ENCODE results near the gene NRIP1. TPM values are rescaled to one million over a fixed set of nuclear protein-coding genes. Genes with fewer than 3 reads are reported as not detected.

The NRIP1 gene
- total and polyA plus RNA-seq, 2 donors (not counting 1 experiment from before 2014, with no cell fraction given): 3.3 to 32.1 TPM

GRCh38 chr21:15066123-15066575 lies 1.3 kb upstream of the NRIP1 start:
- H3K9me3 ChIP-seq (ENCODE audit: control extremely low read depth in 1 of 3, control insufficient read depth in 2 of 3, insufficient read depth in 1 of 3, low read length in 2 of 3): no peaks in the 10 kb centered on the region
- H3K9ac ChIP-seq (ENCODE audit: low read length): peak overlapping the region; percentile 95
- H3K4me2 ChIP-seq (replicated peaks; ENCODE audit: low read depth, low read length, poor library complexity, severe bottlenecking): peak overlapping the region; percentile 91
- DNase-seq: no peak
- intact Hi-C loops (cut with micrococcal nuclease): loop anchor here (10.0 kb wide), 1 partner anchor 521 kb away; the partner anchor contains the start of gene SAMSN1
- peak overlapping the region; percentile 96 for H3K4me3 Mint-ChIP-seq
- peaks cover 9% of the 10 kb centered on the region for H4K20me1 ChIP-seq (ENCODE audit: control insufficient read depth, insufficient read depth, low read length, poor library complexity, severe bottlenecking)
- peak overlapping the region; percentile 72 to 95 (median 89) for H3K4me3 ChIP-seq (ENCODE audit: control extremely low read depth in 1 of 5, extremely low read depth in 1 of 5, insufficient read depth in 1 of 5, low read depth in 2 of 5, low read length in 4 of 5)
- peaks cover 22 to 29% of the 10 kb centered on the region in 2 donors for H3K4me1 ChIP-seq (ENCODE audit: control insufficient read depth in 2 of 2, insufficient read depth in 2 of 2, low read length in 2 of 2)
- H3K4me1 Mint-ChIP-seq: peaks cover 38% of the 10 kb centered on the region
- no peaks in the 10 kb centered on the region for H3K9me3 Mint-ChIP-seq (ENCODE audit: insufficient read depth)
- no peaks in the 10 kb centered on the region for H3K36me3 ChIP-seq (replicated peaks in 1 of 2; ENCODE audit: control extremely low read depth in 1 of 2, control insufficient read depth in 1 of 2, extremely low read depth in 1 of 2, insufficient read depth in 2 of 2, low read length in 1 of 2)
- H2AFZ ChIP-seq (ENCODE audit: insufficient read depth, low read depth, low read length, poor library complexity, severe bottlenecking): peak overlapping the region; percentile 81
- TF ChIP-seq EZH2 (IDR thresholded peaks at IDR 0.05; ENCODE audit: borderline replicate concordance, insufficient read depth, low read depth, low read length, poor library complexity, severe bottlenecking): no peak
- TF ChIP-seq CTCF (IDR thresholded peaks at IDR 0.05): no peak
- peaks cover 25% of the 10 kb centered on the region for H3K79me2 ChIP-seq (ENCODE audit: control insufficient read depth, insufficient read depth, low read length)
- peak overlapping the region; percentile 96 for H3K27ac Mint-ChIP-seq
- CTCF ChIA-PET: interaction anchor here (0.9 to 1.9 kb wide), 2 partner anchors 417 to 683 kb away, joined by 3 to 9 read pairs; partner anchors contain the start of gene HSPA13
- ATAC-seq (ENCODE audit: low read depth): no peak
- peaks cover 5% of the 10 kb centered on the region for H3K27me3 Mint-ChIP-seq
- POLR2A ChIA-PET: interaction anchor here (1.1 kb wide), 1 partner anchor 14 kb away, joined by 3 read pairs; no protein-coding TSS in a partner anchor
- WGBS (ENCODE audit: insufficient coverage): no CpG with 5 or more reads among the region's 8 CpGs
- peaks cover 0 to 4% (median 0%) of the 10 kb centered on the region in 4 experiments for H3K27me3 ChIP-seq (replicated peaks in 1 of 4; ENCODE audit: control extremely low read depth in 1 of 4, control insufficient read depth in 3 of 4, insufficient read depth in 4 of 4, low read length in 3 of 4)
- peak overlapping the region; percentile 93 to 94 for H3K27ac ChIP-seq (ENCODE audit: low read length in 2 of 2)

All from B cell (primary cell).